Right renal pelvis (tissue), 4 donors: Measurements from ENCODE around the gene AP5Z1. TPM values are rescaled to one million over a fixed set of nuclear protein-coding genes. Genes with fewer than 3 reads are reported as not detected.
"Not testable (repeated sequence)": the region's sequence is repeated elsewhere in the genome, so short reads cannot be mapped to it uniquely, and the experiment has no call there.

Source experiments
- DNase-seq, 4 donors: peaks; one replicate each; pipeline ENCODE4 v3.0.0-alpha.2; 2013; ENCODE audit warnings: low read depth in 4 of 4, low spot score in 3 of 4, missing footprints in 1 of 4
- polyA plus RNA-seq, 4 donors: library from polyadenylated mRNA; unstranded; fragments of 120-200 nt; gene quantifications; one replicate each; pipeline ENCODE4 v1.2.1, GENCODE V29; 2013; ENCODE audit not compliant: insufficient read length in 4 of 4

Gene AP5Z1
- polyA plus RNA-seq, 4 donors = 20.5 to 28.0 (median 21.6) TPM

GRCh38 chr7:4799508-4800268, 24.3 kb downstream of the AP5Z1 start:
- no peak for DNase-seq

GRCh38 chr7:4800487-4800886, 25.1 kb downstream of the AP5Z1 start:
- no peak for DNase-seq

- DNase-seq = no peak
These were observed 25.8 kb downstream of the AP5Z1 start for GRCh38 chr7:4800926-4801838.

GRCh38 chr7:4801839-4802231, 26.4 kb downstream of the AP5Z1 start:
- DNase-seq = no peak

DNA sequence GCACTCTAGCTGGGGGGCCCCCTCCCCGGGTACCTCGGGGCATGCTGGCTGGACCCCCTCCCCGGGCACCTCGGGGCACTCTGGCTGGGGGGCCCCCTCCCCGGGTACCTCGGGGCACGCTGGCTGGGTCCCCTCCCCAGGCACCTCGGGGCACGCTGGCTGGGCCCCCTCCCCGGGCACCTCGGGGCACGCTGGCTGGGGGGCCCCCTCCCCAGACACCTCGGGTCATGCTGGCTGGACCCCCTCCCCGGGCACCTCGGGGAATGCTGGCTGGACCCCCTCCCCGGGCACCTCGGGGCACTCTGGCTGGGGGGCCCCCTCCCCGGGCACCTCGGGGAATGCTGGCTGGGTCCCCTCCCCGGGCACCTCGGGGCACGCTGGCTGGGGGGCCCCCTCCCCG, 27.2 kb downstream of the AP5Z1 start:
- not testable (repeated sequence) for DNase-seq

DNA sequence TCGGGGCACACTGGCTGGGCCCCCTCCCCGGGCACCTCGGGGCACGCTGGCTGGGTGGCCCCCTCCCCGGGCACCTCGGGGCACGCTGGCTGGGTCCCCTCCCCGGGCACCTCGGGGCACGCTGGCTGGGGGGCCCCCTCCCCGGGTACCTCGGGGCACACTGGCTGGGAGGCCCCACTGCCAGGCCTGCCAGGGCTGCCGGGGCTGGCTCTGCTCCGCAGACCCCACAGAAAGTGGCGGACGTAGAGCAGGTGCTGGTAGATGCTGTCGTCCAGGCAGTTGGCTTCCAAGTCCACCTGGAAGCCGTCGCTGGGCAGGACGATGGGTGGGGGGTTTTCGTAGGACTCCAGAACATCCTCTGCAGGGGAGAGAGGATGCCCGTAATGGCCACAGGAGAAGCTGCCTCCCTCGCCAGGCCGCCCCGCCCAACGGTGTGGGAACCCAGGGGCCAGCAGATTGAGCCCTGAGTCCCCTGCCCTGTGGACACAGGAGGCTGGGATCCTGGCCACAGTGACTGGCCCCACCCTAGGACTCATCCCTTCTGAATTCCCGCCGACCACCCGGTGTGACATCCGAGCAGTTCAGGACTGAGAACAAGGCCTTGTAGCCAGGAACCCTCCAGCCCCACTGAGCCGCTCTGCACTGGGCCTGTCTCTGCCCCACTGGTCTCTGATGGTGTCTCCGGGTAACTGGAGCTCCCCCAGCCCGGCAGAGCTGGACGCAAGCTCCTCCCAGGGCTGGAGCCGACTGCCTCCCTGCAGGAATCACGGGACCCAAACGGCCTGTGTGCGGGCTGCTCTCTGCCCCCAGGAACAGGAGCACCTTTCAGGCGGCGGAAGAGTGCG, 28.2 kb downstream of the AP5Z1 start:
- no peak for DNase-seq

DNA sequence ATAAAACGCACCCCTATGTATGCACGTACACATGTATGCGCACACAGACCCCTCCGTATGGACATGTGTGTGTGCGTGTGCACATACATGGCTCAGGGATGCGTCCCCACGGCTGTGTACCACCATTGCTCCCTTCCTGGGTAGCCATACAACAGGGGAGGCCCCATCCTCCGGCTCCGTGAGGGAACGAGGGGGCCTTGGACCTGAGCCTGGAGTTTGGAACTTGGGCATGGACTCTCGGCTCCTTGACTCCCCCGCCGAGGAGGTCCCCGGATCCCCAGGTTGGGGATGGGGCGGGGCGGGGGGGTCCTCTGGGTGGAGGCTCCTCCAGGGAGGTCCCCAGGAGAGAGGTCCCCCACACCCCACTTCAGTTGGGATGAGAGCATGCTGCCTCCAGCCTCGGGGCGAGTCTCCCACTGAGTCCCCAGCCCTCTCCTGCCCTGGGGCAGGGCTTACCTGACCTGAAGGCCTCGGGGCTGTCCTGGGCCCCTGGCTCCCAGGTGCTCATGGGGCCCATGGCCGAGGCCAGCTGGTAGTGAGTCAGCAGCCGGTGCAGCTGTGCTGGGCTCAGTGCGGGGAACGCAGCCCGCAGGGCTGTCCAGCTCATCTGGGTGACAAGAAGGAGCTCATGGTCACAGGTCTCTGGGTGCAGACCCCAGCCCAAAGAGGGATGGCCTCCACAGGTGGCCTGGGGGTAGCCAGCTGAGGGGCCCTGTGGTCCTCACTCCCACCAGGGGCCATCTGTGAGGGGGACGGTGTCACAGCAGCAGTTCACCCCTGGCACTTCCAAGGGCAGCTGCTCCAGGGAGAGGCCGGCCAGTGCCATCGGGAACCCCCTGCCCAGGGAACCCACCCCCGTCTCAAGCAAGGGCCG, 29.9 kb downstream of the AP5Z1 start:
- DNase-seq = no peak

GRCh38 chr7:4805984-4806300, 30.5 kb downstream of the AP5Z1 start:
- no peak for DNase-seq

DNA sequence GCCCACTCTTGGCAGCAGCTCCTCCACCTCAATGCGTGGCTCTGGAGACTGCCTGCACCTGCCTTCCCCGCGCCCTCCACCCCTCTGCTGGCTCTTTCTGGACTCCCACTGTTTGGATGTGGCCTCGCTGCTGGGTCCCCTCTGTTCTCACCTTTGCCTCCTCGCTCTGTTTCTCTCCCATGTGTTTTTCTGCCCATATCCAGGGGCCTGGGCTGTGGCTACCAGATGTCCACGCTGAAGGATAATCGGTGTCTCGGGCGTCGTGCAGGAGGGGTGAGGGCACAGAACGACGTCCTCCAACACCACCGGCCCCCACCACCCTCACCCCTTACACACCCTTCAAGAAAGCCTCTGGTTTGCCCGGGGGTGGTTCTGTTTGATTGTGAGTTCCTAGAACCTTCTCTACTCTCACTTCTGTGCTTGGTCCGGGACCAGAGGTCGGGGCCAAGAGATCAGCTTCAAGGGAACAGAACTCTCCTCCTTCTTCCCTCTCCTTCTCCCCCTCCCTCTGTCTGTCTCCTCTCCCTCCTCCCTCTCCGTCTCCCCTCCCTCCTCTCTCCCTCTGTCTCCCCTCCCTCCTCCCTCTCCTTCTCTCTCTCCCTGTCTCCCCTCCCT, 31.7 kb downstream of the AP5Z1 start:
- no peak for DNase-seq

GRCh38 chr7:4807598-4808016, 32.2 kb downstream of the AP5Z1 start:
- DNase-seq = no peak

GRCh38 chr7:4808026-4808425, 32.6 kb downstream of the AP5Z1 start:
- DNase-seq = no peak

DNA sequence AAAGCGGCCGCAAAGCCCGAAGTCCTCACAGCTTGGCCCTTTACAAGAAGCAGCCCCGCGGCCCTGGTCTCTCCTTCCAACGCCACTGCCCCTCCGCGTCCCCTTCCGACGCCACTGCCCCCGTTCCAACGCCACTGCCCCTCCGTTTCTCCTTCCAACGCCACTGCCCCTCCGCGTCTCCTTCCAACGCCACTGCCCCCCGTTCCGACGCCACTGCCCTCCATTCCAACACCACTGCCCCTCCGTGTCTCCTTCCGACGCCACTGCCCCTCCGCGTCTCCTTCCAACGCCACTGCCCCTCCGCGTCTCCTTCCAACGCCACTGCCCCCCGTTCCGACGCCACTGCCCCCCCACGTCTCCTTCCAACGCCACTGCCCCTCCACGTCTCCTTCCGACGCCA, 33.1 kb downstream of the AP5Z1 start:
- DNase-seq = no peak

GRCh38 chr7:4809091-4809591, 33.7 kb downstream of the AP5Z1 start:
- no peak for DNase-seq

- DNase-seq = no peak
These were observed 34.2 kb downstream of the AP5Z1 start for GRCh38 chr7:4809666-4810065.

DNA sequence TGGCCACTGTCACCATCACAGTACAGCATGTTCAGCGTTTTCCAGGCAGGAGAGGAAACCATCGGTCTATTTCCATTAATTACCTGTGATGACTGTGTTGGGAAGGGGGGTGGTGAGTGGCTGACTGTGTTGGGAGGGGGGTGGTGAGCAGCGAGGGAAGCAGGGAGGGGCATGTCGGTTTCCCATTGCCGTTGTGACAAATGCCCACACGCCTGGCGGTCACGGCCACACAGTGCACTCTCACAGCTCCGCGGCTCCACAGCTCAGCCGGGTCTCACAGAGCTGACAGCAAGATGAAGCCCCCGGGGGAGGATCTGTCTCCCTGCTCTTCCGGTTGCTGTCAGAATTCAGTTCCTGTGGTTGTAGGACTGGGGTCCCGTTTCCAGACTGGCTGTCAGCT, 39.0 kb downstream of the AP5Z1 start:
- DNase-seq = no peak

GRCh38 chr7:4815121-4815520, 39.7 kb downstream of the AP5Z1 start:
- DNase-seq = no peak

DNA sequence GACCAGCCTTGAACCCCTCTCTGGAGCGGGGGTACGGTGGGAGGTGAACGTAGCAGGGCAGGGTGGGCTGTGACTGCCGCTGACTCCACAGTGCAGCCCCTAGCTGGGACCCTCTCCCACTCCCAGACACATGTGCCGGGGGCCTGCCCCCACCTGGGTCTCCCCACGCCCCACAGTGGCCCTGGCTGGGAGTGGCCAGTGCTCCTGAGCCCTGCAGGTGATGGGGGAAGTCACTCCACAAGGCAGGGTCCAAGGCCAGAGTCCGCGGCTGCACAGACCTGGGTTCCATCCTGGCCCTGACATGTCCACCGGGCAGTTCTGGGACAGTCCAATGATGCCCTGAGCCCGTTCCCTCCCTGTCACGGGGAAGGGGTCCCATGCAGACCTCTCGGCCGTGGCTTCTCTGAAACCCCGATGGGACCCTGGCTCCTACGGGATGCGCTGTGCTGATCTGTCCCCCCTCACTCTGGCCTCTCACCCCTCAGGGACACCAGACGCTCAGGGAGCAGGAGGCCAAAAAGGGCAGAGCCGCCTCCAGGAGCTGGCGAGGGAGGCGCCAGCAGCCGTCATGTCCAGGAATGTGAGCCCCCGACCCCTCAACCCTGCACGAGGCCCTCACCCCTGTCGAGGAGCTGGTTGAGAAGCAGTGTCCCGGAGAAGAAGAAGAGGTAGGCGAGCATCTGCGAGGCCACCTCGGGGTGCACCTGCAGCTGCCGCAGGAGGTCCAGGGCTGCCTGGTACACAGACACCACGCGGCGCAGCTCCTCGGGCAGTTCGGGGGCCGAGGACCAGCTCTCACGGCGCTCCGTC, 40.4 kb downstream of the AP5Z1 start:
- DNase-seq = no peak

GRCh38 chr7:4816419-4817080, 41.1 kb downstream of the AP5Z1 start:
- no peak for DNase-seq
